PC-9 (cell line): ENCODE data around the gene NXPH1.

Experiments used
- EZH2 ChIP-seq: fragments of 200-600 bp; sonication (generic); IDR thresholded peaks from 2 replicates; pipeline ENCODE4 v1.8.0; 2017; ENCODE audit warnings: antibody characterized with exemption, low read depth
- TF ChIP-seq, protein P1 (sequence below): fragments of 200-600 bp; sonication (generic); conservative IDR thresholded peaks from 2 replicates; pipeline ENCODE4 v1.6.1; 2017; ENCODE audit warnings: mixed run types, antibody characterized with exemption, mild to moderate bottlenecking, moderate library complexity

DNA sequence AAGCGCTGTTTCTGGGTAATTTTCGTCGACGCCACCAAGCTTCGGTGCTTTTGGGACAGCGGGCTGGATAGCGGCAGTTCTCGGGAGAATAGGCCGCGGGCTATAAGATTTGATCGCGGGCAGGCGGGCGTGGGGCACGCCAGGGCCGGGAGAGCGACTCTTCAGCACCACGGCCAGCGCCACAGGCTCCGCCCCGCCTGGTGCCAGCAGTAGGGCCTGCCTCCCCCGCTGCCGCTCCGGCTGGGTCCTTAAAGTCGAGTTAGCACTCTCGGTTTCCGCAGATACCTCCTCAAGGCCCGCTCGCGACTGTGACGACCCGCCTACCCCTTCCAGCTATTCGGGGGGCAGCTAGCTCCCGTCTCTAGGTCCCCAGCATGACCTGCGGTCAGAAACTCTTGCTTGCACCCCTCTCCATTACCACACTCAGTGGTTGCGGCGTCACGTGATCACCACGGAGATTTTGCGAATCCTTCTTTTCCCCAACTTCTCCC lies 9.4 kb downstream of the NXPH1 start:
- TF ChIP-seq, protein P1, sequence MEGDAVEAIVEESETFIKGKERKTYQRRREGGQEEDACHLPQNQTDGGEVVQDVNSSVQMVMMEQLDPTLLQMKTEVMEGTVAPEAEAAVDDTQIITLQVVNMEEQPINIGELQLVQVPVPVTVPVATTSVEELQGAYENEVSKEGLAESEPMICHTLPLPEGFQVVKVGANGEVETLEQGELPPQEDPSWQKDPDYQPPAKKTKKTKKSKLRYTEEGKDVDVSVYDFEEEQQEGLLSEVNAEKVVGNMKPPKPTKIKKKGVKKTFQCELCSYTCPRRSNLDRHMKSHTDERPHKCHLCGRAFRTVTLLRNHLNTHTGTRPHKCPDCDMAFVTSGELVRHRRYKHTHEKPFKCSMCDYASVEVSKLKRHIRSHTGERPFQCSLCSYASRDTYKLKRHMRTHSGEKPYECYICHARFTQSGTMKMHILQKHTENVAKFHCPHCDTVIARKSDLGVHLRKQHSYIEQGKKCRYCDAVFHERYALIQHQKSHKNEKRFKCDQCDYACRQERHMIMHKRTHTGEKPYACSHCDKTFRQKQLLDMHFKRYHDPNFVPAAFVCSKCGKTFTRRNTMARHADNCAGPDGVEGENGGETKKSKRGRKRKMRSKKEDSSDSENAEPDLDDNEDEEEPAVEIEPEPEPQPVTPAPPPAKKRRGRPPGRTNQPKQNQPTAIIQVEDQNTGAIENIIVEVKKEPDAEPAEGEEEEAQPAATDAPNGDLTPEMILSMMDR, result no peak
- no peak for TF ChIP-seq EZH2
